RPMI8226 (cell line): ENCODE results near the gene ESYT1.

Experiments
- DNase-seq: peaks from one replicate; pipeline ENCODE4 v3.0.0-alpha.2; 2015

Gene ESYT1

DNA sequence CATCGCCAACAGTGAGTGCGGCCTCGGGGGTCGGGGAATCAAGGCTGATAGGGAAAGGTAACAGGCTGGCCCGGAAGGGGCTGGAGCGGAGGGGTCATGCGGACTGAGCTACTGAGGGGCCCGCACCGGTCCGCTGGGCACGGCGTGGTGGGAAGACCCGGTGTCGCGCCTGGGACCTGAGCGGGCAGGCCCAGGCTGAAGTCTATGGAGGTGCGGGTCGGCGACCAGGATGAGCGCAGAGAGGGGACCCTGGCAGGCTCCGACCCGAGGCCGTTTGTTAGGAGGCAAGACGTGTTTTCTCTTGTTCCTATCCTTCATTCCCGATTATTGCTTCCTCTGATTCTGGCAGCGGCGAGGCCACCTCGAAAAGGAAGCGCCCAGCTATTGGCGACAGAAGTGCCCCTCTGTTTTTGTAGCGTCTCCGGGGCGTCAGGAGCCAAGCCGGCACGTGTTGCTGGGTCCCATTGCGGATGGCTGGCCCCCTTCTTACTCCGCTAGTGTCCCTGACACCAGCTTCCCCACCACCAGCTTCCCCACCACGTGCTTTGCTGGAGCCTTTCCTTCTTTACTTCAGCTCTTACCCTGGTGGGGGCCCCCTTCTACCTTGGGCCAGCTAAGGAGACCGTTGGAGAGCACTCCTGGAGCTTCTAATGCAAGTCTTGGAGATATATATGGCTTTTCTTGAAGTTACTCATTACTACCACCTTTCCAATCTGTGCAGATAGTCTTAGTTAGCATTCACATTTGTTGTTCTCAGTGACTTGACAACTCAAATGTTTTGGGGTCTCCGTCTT, 23.1 kb upstream of the ESYT1 start:
- peak; percentile 49 for DNase-seq

DNA sequence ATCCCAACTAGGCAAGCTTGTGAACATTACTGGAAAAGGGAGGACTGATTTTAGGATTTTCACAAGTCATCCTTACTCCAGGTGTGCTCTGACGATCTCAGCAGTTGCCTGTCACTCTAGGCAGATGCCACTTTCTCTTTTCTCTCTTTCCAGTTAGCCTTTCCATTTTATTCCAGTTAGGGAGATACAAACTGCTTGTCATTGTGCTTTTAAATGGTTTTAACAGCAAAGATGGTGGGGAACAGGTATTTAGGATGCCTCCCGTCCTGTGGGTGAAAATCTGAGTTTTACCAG, 22.5 kb upstream of the ESYT1 start:
- no peak for DNase-seq

DNA sequence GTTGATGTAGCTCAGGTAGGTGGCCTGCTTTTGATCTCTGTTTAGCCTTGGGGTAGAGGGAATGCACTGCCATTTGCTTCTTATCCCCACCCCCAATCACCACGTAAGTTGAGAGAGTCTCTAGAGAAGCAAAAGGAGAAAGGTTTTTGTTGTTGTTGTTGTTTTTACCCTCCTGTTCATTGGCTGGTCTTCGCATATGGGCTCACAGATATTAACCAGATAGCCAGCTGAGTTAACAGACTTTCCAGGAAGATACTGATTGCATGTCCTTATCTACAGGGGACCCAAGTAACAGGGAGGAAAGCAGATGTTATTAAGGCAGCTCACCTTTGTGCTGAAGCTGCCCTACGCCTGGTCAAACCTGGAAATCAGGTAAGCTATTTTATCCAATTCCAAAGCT, 20.8 kb upstream of the ESYT1 start:
- no peak for DNase-seq

DNA sequence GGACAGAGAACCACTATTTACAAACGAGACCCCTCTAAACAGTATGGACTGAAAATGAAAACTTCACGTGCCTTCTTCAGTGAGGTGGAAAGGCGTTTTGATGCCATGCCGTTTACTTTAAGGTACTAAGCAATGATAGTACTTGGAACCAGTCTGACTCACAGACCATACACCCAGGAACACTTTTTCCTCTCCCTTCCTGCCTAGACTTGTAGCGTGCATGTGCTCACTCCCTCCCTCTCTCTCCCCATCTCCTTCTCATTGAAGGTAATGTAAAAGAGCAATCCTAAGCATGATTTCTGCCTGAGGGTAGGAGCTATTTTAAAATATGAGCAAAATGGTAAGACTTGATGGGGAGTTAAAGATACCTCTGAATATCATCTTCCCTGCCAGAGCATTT, 17.5 kb upstream of the ESYT1 start:
- DNase-seq, result no peak

DNA sequence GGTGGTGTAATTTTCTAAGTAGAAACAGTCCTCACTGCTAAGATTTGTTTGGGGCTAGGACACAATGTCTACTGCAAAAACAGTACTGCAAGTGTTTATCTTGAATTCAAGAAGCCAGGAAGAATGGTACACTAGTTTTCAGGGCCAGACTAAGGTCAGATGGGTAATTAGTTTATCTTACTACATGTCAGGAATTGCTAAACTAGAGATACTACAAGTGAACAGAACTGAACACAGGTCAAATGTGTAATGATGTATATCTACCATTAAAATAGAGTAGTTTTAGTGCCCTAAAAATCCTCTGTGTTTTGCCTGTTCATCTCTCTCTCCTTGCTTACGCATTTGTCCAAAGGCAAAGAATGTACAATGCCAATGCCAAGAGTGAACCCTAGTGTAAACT, 14.0 kb upstream of the ESYT1 start:
- no peak for DNase-seq

DNA sequence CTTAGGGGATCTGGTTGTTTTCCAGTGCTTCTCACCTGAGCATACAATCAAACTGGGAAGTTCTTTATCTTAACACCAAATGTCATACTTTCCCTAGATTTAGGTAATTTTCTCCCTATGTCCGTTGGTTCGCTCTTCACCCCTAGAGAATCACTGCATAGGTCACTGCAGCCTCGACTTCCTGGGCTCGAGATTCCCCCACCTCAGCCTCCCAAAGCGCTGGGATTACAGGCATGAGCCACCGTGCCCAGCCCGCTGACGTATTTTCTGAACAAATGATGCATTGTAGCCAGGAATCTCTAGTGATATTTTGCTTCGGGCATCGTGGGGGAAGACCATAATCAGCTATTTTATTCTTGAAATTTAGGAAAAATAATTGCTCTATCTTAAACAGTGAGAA, 12.7 kb upstream of the ESYT1 start:
- DNase-seq, result no peak

DNA sequence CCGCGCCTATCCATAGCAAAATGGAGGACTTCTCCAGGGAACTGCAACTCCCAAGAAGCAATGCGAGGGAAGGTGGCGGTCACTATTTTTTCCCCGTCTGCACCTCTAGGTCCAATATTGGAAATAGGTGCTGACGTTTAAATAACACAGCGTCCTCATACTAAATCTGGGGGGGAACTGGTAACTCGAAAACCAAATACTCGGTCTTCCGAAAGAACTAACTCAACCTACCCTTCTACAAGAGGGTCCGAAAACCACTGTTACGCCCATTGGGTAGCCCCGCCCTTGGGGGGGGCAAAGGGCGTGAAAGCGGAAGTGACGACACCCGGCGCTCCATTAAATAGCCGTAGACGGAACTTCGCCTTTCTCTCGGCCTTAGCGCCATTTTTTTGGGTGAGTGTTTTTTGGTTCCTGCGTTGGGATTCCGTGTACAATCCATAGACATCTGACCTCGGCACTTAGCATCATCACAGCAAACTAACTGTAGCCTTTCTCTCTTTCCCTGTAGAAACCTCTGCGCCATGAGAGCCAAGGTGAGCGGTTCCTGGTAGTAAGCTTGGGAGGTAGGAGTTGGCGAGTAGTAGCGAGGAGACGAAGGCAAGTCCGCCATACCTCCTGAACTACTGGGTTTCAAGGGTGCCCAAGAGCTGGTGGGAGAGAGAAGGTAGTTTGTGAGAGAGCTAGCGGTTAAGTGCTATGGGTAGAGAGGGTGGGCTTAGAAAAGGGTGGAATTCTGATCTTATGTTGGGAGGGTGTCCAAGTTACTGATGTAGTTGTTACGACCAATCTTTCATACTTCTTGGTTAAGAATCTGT, 11.6 kb upstream of the ESYT1 start, which contains the start of gene RPL41:
RPL41 (plus strand) TSS at position 367 of the 815 bp plus-strand sequence.
- peak; percentile 96 for DNase-seq

DNA sequence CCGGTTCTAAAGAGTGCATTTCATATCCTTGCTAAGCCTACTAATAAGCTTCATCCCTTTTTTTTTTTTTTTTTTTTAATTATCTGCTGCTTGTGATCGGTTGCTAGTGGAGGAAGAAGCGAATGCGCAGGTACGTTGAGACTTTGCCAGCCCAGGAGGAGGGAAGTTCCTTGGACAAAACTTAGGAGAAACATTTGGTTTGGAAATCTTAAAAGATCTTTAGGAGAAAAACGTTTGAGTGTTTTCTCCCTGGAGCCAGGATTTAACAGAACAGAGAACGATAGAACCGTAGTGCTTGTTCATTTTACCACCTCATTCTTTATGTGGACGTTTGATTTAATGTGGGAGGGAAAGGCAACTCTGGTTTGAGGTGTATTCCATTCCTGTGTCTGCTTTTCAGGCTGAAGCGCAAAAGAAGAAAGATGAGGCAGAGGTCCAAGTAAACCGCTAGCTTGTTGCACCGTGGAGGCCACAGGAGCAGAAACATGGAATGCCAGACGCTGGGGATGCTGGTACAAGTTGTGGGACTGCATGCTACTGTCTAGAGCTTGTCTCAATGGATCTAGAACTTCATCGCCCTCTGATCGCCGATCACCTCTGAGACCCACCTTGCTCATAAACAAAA, 10.9 kb upstream of the ESYT1 start:
- DNase-seq, result peak; percentile 11

DNA sequence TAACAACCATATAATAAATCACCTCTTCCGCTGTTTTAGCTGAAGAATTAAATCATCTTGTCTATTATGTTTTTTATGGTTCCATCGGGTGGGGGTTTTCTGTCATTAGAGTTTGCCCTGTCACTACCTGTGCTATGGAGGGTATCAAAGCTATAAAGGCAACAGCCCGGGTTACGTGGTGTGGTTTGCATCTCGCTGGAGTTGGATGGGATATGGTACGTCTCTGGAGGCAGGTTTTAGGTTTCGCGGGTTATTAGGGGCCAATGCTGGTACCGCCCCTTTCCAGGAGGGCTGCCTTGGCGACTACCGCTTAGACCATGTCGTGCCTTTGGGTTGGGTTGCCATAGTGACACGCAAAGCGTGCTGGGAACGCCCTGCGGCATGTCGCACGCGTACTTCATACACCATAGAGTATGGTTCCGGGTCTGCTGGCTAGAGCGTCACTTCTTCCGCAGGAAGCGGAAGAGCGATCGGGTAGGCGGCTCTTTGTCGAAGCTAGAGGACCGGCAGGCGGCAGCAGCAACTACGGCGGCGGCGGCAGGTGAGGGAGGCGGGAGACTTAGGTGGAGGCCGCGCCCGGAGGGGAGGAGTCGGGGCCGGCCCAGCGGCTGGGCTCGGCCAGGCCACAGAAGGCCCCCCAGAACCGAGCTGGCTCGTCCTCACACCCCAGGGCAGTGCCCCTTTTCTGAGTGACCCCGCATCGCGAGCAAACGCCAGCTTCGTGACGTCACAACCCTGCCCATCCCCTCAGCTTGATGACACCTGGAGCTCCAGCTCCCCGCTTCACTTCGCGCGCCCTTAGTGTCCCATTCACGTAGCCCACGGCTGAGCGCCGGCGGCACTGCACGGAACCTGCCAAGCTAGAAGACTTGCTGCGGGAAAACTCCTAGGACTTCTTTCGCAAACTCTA, 10.0 kb upstream of the ESYT1 start, which contains the start of gene ZC3H10:
ZC3H10 (plus strand) TSS at position 489 of the 910 bp plus-strand sequence. CDS start 2,297 bp downstream, outside the sequence.
- peak; percentile 100 for DNase-seq

DNA sequence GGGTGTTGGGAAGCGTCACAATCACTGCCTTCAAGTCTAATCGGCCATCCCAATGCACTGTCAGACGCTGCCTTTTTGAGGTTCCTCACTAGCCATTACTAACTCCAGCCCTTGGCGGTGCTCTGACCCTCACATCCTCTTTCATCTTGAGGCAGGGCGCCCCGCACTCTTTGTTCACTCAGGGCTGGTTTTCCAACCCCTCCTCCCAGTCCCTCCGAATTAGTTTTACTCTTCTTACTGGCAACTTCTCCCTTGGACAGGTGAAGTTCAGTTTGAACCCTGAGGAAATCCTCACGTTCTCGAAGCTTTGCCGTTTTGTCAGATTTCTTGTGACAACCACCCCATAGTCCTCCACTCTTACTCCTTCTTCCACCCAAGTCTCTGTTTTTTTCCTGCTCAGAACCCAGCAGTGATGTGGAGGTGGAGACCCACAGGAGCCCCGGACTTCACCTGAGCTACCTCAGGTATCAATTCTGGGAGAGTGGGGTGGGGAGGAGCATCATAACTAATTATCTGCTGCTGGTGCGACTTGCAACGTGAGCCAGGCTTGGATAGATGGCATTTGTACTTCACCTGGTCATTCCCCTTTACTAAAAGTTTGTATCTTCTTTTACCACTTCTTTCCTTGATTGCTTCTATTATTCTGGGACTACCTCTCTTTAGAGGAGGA, 9.2 kb upstream of the ESYT1 start:
- no peak for DNase-seq

DNA sequence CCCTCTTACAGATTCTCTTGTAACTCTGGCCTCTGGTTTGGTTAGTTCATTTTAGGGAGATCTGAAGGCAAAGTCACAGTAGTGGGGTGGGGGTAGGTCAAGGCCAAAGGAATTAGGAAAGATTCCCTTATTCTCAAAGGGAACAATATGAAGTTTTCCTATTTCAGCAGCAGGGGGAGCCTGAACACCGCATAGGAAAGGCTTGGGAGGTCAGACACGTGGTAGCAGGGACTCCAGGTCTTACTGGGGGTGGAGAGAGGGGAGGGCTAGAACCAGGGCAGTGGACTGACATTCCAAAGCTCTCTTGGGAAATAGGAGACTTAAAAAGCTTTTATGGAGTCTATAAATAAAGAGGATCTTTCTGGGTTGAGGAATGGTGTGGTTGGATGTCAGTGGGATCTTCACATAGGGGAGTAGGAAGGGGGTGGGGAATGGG, 8.7 kb upstream of the ESYT1 start:
- peak; percentile 78 for DNase-seq

DNA sequence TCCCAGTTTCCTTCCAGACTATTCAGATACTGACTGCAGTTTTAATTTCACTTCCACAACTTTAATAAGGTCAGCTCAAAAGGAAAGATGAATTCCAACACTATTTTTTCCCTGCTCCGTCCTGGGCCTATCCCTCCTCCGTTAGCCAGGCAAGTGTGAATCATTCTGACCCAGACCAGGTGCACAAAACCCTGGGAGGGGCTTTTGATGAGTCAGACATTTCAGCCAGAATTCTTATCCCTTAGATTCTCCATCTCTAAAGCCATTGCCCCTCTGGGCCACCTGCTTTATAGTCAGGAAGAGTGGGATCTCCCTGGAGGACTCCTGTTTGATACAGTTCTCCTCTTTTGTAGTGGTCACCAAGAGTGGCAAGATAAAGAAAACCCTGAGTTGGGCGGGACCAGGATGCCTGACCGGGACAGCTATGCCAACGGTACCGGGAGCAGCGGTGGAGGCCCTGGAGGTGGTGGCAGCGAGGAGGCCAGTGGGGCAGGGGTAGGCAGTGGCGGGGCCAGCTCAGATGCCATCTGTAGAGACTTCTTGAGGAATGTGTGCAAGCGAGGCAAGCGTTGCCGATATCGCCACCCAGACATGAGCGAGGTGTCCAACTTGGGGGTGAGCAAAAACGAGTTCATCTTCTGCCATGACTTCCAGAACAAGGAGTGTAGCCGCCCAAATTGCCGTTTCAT, 7.8 kb upstream of the ESYT1 start:
- DNase-seq, result no peak

DNA sequence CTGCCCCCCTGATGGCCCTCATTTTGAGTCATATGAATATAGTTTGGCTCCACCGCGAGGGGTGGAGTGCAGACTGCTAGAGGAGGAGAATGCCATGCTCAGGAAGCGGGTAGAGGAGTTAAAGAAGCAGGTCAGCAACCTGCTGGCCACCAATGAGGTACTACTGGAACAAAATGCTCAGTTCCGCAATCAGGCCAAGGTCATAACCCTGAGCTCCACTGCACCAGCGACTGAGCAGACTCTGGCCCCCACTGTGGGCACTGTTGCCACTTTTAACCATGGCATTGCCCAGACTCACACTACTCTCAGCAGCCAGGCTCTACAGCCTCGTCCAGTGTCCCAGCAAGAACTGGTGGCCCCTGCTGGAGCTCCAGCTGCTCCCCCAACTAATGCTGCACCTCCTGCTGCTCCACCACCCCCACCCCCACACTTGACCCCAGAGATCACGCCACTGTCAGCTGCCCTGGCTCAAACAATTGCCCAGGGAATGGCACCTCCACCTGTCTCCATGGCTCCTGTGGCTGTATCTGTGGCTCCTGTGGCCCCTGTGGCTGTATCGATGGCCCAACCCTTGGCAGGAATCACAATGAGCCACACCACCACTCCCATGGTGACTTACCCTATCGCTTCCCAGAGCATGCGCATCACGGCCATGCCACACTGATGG, 6.7 kb upstream of the ESYT1 start:
- no peak for DNase-seq

DNA sequence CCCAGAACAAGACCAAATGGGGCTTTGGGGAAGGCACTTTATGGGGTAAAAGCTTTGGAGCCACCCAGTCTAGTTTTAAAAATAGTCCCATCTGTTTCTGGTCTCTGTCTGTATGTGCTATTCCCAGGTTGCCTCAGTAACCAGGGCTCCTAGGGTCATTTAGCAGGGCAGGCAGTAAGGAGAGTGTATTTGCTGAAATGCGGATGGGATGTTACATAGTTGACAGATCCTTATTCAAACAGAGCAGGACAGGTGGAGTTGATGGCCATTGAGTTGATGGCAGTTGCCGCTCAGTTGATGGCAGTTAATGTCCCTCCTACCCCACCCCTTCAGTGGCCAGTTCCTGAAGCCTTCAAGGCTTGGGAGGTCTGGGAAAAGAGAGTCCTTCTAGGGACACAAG, 5.4 kb upstream of the ESYT1 start:
- no peak for DNase-seq

DNA sequence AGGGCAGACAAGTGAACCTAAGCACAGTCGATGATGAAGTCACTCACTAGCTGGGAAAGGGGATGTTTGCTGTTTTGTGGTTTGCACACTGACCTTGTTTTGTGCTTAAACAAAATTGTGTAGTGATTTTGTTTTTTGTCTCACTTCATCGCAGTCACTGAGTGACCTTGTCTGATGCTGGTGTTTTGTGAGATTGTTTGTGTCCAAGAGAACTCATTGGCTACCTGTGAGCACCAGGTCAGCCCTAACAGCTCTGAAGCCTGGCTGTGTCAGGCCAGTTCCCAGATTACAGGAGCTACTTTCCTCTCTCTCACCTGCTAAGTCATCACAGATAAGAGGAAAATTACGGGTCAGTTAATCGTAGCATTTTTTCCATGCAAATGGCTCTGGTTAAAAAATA, 3.9 kb upstream of the ESYT1 start:
- no peak for DNase-seq

DNA sequence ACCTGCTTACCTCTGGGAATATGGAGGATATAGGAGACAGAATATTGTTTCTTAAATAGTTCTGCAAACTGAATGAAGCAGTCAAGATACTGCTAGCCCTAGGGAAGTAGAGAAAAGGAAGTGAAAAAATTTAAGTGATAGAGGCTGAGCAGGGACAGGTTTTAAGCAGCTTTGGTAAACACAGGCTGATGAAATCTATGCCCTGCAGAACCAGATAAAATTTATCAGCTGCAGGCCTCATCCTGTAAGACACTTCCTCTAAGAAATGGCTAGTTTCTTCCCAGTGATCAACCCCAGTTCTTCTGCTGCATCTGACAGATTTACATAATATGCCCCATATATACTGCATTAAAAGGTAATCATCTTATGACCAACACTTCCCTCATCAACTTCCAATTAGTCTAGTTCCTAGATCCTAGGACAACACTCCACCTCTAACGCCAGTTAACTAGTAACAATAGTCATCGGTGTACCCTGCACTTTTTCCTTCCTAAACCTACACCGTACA, 1.3 kb upstream of the ESYT1 start:
- peak; percentile 52 for DNase-seq

DNA sequence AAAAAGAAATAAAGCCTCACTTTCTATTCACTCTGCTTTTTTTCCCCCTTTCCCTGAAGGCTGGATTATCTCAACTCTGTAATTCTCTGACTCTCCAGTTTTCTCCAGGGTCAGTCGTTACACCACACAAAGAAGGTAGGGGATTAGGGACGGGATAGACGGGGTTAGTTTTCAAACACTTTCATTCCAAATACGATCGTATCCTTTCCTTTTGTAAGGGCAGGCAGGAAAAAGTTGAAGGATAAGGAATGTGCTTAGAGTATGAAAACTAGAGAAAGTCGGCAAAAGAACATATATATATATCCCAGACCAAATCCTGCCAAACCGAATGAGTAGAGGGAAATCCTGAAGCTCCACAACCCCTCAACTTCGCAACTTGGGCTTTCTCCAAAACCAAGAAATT, 581 bp upstream of the ESYT1 start:
- DNase-seq, result no peak

DNA sequence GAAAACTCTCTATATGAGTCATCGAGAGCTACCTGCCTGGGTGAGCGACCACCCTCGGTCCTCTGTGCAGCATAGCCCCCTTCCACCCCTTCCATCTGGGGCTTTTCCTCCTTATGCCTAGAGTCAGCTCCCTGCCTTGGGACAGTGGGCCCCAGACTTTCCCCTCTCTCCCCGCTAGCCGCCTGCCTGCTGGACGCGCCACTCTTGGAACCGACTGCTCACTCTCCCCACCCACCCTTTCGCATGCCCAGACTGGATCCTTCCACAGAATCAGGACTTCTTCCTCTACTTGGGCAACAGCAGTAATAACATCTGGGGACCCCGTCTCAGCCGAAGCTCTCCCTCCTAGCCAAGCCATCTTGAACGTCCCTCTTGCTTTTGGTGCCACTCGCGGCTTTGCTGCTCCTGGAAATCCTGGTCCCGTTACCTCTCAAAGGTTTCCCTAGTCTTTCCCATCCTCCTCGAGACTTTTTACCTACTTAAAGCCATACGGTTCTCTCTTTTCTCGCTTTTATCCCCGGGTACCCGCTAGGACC, 671 bp downstream of the ESYT1 start:
- DNase-seq, result no peak

DNA sequence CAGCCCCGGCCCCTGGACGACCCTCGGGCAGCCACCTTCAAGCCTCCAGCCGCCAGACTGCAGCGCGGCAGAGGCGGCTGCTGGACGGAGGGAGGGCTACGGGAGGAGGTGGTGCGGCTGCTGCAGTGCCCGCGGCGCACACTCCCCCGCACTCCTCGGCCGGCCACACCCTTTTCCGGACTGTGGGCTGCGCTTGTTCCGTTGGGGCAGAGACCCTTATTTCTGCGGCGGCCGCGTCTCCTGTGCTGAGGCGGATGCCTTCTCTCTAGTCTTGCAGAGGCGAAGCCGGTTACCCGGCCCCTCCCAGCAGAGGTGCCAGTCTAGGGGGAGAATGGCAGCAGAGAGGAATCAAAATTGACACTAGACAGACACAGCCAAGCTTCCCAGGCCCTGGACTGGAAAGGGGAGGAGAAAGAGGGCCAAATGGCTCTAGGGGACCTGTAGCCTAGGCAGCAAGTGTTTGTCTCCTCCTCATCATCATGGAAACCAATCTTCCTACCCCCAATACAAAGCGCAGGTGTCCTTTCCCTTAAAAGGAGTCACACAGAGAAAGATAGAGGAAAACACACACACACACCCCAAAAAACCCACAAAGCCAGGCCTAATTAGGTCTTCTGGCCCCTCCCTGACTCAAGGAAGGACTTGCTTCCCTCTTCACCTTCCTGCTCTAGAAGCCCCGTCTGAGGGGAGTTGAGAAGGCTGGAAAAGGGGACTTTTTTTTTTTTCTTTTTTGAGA, 1.3 kb downstream of the ESYT1 start:
- peak; percentile 69 for DNase-seq
